Measurements from ENCODE around the gene BAG3.
A peak's percentile ranks its signal among the peaks of the same experiment; 100 is the strongest.
"Not testable (repeated sequence)": the region's sequence is repeated elsewhere in the genome, so short reads cannot be mapped to it uniquely, and the experiment has no call there.

BAG3 gene

GRCh38 chr10:119650692-119651513, at the start of gene BAG3:
Gene BAG3 (plus strand): TSS chr10:119651380. CDS start chr10:119651676, 296 bp downstream.
- DNase-seq (ENCODE audit: low spot score): peak; percentile 89

DNA sequence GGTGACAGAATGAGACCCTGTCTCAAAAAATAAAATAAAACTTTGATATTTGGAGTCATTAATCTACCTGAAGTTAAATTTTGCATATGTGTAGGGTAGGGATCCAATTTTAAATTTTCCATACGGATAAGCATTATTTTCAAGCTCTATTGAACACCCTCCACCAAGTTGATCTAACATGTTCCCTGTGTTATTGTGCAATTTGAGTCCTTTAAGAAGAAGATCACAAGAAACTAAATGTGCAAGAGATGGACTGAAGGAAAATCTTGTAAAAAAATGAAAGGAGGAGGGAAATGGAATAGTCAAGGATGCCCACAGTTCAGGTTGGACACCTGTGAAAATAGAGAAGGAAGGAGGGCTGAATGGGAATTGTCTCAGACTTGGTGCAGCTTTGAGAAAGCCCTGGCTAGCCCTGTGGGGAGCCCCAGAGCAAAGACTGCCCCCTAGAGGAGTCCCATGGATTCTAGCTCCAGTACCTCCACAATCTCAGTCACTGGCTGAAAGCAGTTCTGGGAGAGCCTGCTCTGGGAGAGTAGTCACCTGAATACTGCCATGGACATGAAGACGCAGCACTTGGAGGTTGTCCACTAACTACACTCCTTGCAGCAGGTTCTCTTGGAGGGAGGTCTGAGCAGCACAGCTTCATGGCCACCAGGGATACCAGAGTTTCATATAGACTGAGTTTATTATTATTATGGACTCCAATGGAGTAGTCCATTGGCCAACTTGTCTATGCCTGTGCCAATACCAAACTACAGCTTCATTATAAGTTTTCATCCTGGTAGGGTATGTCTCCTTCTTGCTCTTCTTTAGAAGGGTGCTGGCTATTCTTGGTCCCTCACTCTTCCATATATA, 48.7 kb upstream of the BAG3 start:
- no peak for DNase-seq (ENCODE audit: low spot score)

DNA sequence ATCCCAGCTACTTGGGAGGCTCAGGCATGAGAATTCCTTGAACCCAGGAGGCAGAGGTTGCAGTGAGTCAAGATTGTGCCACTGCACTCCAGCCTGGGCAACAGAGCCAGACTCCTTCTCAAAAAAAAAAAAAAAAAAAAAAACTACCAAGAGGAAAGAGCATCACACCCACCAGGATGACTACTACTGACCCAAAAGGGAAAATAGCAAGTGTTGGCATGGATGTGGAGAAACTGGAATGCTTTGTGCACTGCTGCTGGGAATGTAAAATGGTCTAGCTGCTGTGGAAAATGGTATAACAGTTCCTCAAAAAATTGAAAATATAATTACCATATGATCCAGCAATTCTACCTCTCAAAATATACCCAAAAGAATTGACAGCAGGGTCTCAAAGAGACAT, 46.7 kb upstream of the BAG3 start:
- DNase-seq (ENCODE audit: low spot score): no peak

GRCh38 chr10:119608316-119609155, 42.6 kb upstream of the BAG3 start:
- peak; percentile 50 for DNase-seq (ENCODE audit: low spot score)

- no peak for DNase-seq (ENCODE audit: low spot score)
These were observed 41.7 kb upstream of the BAG3 start for GRCh38 chr10:119609516-119609915.

GRCh38 chr10:119611433-119611832, 39.7 kb upstream of the BAG3 start:
- no peak for DNase-seq (ENCODE audit: low spot score)

DNA sequence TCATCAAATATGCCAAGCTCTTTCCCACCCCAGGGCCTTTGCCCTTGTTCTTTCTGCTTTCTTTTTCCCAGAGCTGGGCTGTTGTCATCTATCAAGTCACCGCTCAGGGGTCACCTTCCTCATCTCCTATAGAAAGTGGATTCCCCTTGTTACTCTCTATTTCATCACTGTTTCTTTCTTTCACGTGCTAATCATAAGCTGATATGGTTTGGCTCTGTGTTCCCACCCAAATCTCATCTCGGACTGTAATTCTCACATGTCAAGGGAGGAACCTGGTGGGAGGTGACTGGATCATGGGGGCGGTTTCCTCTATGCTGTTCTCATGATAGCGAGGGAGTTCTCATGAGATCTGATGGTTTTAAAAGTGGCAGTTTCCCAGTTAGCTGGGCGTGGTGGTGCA, 37.4 kb upstream of the BAG3 start:
- no peak for DNase-seq (ENCODE audit: low spot score)

GRCh38 chr10:119614686-119615085, 36.5 kb upstream of the BAG3 start:
- DNase-seq (ENCODE audit: low spot score): no peak

DNA sequence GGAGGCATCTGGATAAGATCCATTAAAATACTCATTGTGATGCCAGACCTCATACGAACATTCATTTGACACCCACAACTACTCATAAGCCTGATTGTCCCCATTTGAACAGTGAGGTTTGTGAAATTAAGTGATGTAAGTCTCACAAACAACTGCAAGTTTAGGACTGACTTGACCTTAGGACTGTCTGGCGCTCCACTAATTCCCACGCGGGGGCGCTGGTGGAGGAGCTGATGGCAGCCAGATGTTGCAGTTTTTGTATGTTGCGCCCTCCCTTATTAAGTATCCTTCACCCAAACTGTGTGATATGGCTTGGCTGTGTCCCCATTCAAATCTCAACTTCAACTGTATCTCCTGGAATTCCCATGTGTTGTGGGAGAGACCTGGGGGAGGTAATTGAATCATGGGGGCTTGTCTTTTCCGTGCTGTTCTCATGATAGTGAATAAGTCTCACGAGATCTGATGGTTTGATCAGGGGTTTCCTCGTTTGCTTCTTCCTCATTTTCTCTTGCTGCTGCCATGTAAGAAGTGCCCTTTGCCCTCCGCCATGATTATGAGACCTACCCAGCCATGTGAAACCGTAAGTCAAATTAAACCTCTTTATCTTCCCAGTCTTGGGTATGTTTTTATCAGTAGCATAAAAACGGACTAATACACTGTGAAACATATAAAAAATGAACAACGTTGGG, 34.2 kb upstream of the BAG3 start:
- no peak for DNase-seq (ENCODE audit: low spot score)

- no peak for DNase-seq (ENCODE audit: low spot score)
These were observed 32.0 kb upstream of the BAG3 start for GRCh38 chr10:119619215-119619614.

DNA sequence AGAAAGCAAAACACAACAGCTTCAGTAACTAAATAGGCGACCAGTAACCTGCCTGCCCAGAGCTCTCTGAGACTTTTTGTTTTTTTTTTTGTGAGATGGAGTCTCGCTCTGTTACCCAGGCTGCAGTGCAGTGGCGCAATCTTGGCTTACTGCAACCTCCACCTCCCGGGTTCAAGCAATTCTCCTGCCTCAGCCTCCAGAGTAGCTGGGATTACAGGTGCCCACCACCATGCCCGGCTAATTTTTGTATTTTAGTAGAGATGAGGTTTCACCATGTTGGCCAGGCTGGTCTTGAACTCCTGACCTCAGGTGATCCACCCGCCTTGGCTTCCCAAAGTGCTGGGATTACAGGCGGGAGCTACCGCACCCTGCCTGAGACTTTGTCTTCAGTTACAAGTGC, 31.4 kb upstream of the BAG3 start:
- DNase-seq (ENCODE audit: low spot score): not testable (repeated sequence)

GRCh38 chr10:119620241-119621077, 30.7 kb upstream of the BAG3 start:
- DNase-seq (ENCODE audit: low spot score): peak; percentile 15

- no peak for DNase-seq (ENCODE audit: low spot score)
These were observed 30.1 kb upstream of the BAG3 start for GRCh38 chr10:119621078-119621384.

DNA sequence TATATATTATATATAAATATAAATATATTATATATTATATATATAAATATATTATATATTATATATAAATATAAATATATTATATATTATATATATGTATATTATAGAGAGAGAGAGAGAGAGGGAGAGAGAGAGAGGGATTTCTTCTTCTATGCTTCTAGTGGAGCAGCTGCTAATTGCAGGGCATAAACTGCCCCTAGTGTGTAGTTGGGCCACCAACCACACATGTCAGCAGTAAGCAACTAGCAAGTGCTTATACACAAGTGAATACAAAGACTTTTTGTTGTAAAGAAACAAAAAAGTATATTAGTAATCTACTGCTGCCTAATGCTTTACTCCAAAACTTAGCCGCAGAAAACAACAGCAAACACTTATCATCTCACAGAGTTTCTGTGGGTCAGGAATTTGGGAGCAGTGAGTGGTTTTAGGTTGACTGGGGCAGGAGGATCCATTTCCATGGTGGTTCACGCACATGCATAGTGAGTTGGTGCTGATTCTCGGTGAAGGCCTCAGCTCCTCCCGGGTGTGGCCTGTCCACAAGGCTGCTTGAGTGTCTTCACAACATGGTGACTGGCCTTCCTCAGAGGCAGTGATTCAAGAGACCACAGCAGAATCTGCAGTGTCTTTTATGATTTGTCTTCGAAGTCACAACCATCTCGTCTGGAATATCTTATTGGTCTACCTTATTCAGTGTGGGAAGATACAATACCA, 25.5 kb upstream of the BAG3 start:
- DNase-seq (ENCODE audit: low spot score): no peak

DNA sequence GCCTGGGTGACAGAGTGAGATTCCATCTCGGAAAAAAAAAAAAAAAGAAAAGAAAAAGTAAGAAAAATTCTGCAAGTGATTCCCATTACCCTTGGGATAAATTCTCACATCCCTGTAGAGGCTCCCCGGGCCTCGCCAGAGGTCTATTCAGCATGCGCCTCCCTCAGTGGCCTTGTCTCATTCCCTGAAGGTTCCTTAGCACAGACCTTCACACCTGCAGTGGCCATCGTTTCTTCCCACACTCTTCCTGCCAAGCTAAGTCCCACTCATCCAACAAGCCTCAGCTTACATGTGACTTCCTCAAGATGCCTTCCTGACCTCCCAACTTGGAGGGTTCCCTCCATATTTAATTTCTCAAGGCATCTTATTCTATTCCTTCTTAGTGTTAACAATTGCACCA, 20.9 kb upstream of the BAG3 start:
- no peak for DNase-seq (ENCODE audit: low spot score)

DNA sequence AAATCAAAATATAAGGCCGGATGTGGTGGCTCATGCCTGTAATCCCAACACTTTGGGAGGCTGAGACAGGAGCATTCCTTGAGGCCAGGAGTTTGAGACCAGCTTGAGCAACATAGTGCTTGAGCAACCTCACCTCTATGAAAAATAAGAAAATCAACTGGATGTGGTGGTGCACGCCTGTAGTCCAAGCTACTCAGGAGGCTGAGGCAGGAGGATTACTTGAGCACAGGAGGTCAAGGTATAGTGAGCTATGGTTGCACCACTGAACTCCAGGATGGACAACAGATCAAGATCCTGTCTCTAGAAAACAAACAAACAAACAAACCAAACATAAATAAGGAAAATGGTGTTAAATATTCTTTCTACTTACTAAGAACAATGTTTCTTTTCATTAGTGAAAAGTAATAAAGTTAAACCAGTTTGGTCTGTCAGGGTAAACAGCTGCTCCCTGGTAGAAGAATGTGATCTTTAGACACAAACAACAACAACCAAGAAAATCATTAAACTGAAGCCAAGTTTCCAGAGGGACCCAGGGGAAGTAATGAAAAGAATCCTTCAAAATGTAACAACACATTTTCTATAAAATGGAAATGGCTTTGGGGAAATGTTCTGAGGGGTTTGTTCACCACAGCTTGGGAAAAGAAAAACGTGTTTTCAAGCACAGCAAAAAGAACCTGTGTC, 17.5 kb upstream of the BAG3 start:
- no peak for DNase-seq (ENCODE audit: low spot score)

GRCh38 chr10:119634219-119634544, 17.0 kb upstream of the BAG3 start:
- no peak for DNase-seq (ENCODE audit: low spot score)

DNA sequence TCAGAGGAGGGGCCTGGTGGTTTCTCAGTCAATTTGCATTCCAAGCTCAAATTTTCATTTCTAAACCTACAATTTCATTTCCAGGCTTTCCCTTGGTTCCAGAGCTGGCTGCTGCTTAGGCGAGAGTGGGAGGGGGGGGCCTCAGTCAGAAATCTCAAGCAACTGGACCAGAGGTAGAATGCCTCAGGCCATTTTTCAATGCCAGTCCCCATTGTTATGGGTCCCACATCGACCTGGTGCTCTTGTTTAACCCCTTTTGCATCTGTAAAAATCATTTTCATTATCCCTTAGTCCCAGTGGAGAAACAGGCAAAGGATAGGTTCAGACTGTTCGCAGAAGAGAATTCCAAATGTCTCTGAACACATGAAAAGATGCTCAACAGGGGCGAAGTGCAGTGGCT, 13.5 kb upstream of the BAG3 start:
- DNase-seq (ENCODE audit: low spot score): no peak

DNA sequence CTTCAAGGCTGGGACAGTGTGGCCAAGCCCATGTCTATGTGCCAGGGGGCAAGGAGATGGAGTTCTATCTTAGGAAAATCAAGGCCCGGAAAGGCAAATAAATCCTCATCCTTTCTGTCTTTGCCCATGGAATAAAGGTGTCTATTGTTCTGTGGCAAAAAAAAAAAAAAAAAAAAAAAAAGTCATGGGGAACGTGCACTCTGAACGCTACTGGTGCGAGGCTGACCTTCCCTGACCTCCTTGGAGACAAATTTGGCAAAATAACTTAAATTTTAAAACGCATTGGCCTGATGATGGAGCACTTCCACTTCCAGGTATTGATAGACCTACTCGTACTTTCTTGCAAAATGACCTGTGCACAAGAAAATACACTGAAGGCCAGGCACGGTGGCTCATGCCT, 12.2 kb upstream of the BAG3 start:
- DNase-seq (ENCODE audit: low spot score): no peak

- DNase-seq (ENCODE audit: low spot score): no peak
These were observed 10.8 kb upstream of the BAG3 start for GRCh38 chr10:119640384-119640783.

Measured in SW480 (cell line).